HG03175 (cell line): ENCODE measurements around the gene UCHL1.

Experiments used
- ATAC-seq: cut with Tn5 transposase; IDR thresholded peaks from one replicate; pipeline ENCODE4 v1.9.1; 2021; ENCODE audit warnings: mild to moderate bottlenecking, moderate library complexity; ENCODE audit not compliant: unreplicated experiment

Gene UCHL1

GRCh38 chr4:41256740-41257256 is at the start of gene UCHL1:
TSS of gene UCHL1 (plus strand) at chr4:41256928. CDS start at chr4:41256977, 49 bp downstream.
- ATAC-seq = peak; percentile 36

- no peak for ATAC-seq
These were observed 49.4 kb upstream of the UCHL1 start for GRCh38 chr4:41207291-41207831.

DNA sequence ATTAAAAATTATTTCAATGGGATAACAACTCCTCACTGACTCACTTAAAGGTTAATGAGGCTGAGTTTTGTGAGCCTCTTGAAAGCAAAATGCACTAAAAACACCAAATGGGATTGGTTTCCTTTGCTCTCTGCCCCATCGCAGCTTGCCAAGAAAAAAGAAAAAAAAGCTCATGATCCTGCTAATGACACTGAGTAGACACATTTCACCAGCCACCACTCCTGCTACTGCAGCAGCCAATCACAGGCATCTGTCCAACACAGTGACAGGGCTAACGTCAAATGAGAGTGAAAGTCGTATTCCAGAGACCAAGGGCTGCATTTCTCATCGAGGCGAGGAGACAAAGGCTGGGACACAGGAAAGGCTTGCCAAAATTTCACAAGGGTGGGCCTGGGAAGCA is 47.5 kb upstream of the UCHL1 start:
- ATAC-seq = no peak

DNA sequence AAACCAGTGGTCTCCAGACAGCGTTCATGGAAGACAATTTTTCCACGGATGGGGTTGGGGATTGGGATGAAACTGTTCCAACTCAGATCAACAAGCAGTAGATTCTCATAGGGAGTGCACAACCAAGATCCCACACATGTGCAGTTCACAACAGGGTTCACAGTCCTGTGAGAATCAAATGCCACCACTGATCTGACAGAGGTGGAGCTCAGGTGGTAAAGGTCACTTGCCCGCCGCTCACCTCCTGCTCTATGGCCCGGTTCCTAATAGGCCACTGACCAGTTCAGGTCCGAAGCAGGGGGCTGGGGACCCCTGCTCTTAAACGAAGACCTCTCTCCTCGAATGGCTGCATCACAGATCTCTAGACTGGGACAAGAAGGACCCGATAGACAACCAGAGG is 46.8 kb upstream of the UCHL1 start:
- ATAC-seq = no peak

GRCh38 chr4:41211951-41212615 is 44.6 kb upstream of the UCHL1 start:
- no peak for ATAC-seq

GRCh38 chr4:41212616-41213203 is 44.0 kb upstream of the UCHL1 start:
- ATAC-seq = no peak

- ATAC-seq = peak; percentile 4
These were observed 43.0 kb upstream of the UCHL1 start for GRCh38 chr4:41213625-41214135.

GRCh38 chr4:41214136-41214824 is 42.4 kb upstream of the UCHL1 start, which contains the start of gene APBB2:
TSS of gene APBB2 (minus strand) at chr4:41214542. CDS start at chr4:41033254, 181,288 bp downstream.
- ATAC-seq = peak; percentile 55

- no peak for ATAC-seq
These were observed 41.9 kb upstream of the UCHL1 start for GRCh38 chr4:41214825-41215146.

- ATAC-seq = no peak
These were observed 41.6 kb upstream of the UCHL1 start for GRCh38 chr4:41215155-41215554.

DNA sequence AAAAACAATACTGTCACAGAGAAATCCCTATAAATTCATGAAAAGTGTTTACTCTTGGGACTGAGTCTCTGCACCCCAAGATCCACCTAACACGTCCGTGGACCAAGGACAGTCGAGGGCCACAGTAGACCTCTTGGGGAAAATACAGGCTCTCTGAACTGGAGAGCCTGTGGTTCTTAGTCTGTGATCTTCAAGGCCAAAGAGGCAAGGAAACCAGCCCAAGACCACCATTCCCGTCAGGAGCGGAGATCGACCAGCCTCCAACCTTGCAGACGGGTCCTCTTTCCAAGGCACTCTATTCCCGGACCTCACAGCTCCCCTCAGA is 40.8 kb upstream of the UCHL1 start:
- ATAC-seq = peak; percentile 1

GRCh38 chr4:41216294-41217019 is 40.3 kb upstream of the UCHL1 start:
- peak; percentile 55 for ATAC-seq

DNA sequence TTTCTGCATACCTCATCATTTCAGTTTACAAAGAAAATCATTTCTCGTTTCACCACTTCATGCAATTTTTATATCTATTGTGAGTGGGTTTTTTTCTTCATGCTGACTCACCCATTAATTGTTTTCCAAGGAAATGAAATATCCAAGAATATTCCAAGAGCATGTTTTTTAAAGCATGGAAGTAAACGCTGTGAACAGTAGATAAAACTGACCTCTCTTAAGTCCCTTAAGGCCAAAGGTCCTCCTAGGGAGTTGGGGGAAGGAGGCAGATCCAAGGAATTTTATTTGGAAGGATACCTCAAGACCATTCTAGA is 39.8 kb upstream of the UCHL1 start:
- ATAC-seq = no peak

GRCh38 chr4:41217374-41217773 is 39.4 kb upstream of the UCHL1 start:
- ATAC-seq = no peak

GRCh38 chr4:41218703-41219102 is 38.0 kb upstream of the UCHL1 start:
- no peak for ATAC-seq

DNA sequence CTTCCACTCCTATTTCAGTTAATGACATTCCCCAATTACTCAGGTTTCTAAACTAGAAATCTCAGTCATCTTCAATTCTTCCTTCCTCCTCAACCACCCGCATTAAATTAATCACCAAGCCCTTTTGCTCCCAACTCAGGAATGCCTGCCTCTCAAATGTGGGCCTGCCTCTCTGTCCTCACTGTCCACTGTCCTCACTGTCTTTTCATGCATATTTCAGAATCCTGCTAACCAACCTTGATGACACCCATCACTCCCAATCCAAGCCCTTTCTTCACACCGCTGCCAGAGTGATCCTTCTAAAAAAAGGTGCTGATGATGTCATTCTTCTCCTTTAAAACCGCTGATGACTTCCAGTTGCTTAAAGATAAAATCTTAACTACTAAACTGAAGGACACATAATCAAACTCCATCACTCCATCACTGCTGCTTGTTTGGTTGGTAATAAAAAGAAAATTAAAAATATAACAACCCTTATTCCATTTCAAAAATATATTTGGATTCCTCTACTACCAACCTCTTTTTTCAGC is 37.2 kb upstream of the UCHL1 start:
- no peak for ATAC-seq

GRCh38 chr4:41221850-41222645 is 34.7 kb upstream of the UCHL1 start:
- no peak for ATAC-seq

DNA sequence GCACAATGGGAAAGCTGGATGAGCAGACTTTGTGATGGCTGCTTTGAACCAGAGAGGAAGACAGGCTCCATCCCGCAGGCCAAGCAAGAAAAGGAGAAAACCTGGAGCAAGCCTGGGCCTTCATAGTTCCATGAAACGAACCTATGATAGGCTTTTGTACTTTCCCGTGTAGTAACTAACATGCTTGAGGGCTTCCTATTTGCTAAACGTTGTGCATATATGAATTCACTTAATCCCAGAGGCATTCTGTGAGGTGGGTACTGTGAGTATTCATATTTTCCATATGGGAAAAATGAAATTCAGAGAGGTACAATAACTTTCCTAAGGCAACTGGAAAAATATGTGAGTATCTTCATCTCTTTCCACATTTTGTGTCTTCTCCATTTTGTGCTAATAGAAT is 28.8 kb upstream of the UCHL1 start:
- ATAC-seq = no peak

DNA sequence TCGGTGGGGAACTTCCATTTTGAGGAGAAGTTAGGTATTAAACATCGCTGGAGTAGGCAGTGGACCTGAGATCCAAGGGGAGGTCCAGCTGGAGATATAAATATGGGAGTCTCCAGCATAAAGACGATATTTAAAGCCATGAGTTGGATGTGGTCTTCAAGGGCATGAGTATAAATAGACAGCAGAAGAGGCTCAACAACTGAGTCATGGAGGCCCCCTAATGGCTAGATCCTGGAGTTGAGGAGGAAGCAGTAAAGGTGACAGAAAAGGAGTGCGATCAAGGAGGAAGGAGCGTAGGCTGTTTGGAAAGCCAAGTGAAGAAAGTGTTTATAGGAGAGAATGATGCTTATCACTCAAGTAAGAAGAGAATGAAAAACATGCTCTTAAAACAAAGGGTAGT is 24.3 kb upstream of the UCHL1 start:
- ATAC-seq = no peak

DNA sequence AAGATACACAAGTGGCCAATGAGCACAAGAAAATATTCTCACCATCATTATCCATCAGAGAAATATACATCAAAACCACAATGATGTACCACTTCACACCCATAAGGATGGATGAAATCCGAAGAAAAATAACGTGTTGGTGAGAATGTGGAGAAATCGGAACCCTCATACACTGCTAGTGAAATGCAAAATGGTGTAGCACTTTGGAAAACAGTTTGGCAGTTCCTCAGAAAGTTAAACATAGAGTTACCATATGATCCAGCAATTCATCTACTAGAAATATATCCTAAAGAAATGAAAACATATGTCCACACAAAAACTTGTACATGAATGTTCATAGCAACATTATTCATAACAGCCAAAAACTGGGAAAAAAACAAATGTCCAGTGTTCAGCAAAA is 23.9 kb upstream of the UCHL1 start:
- no peak for ATAC-seq
